NCI-H748 treated with DMSO at 0.1 percent for 48 hours (cell line): Measurements from ENCODE around the gene PDCL2.
A peak's percentile ranks its signal among the peaks of the same experiment; 100 is the strongest.
"Not testable (repeated sequence)": the region's sequence is repeated elsewhere in the genome, so short reads cannot be mapped to it uniquely, and the experiment has no call there.

Source experiments
- DNase-seq: peaks from one replicate; lab custom pipeline; 2025; lab: John Stamatoyannopoulos, UW

PDCL2 gene

DNA sequence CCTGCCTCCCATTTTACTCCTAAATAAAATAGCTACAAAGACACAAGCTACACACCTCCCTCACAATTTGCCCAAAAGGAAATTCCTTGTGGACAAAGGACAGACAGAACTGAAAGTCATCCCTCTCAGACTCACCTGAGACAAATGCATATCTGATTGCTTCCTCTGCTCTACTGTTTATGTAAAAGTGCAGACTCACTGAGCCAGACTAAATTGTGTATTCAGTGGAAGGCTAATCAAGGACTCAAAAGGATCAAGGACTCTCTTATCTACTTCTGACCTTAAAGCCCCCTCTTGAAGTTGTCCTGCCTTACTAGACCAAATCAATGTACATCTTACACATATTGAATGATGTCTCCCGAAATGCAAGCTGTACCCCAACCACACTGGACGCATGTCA lies 3.9 kb downstream of the PDCL2 start:
- no peak for DNase-seq

DNA sequence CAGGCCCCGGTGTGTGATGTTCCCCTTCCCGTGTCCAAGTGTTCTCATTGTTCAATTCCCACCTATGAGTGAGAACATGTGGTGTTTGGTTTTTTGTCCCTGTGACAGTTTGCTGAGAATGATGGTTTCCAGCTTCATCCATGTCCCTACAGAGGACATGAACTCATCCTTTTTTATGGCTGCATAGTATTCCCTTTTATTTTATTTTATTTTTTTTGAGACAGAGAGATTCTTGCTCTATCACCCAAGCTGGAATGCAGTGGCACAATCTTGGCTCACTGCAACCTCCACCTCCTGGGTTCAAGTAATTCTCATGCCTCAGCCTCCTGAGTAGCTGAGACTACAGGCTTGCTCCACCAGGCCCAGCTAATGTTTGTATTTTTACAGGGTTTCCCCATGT lies 9.3 kb downstream of the PDCL2 start:
- not testable (repeated sequence) for DNase-seq

DNA sequence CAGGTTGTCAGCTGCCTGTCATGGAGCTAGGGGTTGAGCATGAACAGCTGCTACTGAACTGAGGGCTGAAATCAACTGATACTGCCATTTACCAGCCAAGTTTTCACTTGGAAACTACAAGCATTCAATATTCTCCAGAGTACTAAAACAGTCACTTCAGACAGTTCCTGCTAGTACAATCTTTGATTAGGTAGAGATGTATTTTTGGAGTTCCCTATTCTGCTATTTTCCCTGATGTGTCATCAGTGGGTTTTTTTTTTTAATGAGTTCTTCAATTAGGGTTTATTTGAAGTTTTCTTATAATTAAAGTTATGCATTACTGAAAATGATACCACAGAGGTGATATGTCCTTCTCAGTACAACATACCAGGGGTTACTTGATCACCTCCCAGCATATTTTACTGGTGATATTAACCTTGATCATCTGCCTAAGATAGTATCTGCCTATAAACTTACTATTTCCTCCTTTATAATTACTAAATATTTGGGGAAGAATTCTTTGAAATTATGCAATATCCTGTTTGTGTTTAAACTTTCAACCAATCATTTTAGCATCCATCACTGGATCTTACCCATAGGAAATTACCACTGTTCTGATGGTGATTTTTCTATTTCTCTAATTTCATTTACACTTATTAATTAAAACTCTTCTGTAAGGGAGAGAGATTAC lies 13.6 kb downstream of the PDCL2 start:
- DNase-seq, result no peak

DNA sequence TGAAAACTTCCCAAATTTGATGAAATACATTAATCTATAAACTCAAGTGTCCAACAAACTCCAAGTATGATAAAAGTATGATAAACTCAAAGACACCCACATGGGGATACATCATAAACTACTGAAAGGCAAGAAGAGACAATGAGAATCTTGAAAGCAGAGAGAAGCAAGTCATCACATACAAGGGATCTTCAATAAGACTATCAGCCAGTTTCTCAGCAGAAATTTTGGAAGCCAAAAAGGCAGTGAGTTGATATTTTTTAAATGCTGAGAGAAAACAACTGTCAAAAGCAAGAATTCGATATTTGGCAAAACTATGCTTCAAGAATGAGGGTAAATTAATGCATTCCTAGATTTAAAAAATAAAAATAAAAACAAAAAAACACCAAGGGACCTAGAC lies 16.5 kb downstream of the PDCL2 start:
- no peak for DNase-seq

DNA sequence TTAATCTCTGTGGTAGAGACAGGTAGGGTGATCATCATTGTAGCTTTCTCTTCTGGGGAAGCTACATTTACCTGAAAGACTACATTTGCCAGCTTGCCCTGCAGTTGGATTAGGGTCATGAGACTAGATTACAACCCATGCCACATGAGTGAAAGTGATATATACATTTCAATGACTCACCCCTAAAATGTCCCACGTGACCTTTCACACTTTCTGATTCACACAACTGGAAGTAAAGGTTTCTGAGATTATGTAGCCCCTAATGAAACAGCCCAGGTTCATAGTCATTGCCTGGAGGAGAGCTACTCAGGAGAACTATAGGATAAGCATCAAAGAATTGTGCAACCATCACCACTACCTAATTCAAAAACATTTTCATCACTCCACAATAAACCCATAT lies 17.8 kb downstream of the PDCL2 start:
- DNase-seq, result no peak

DNA sequence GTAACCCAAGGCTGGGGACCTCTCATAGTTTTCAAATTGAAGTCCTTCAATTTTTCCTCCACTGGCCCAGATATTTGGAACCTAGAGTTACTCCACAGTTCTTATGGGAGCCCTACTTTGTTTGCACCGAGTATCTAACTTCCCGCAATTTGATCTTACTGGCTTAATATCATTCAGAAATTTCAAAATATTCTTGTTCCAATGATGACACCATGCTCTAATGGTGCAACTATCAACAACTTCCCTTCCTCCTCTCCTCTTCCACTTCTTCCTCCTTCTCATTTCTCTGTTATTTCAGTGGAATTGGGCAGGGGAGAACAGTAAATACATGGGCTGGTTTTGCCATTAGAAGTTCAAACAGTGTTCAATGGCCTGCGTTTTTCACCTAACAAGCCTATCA lies 20.2 kb downstream of the PDCL2 start:
- DNase-seq, result no peak

DNA sequence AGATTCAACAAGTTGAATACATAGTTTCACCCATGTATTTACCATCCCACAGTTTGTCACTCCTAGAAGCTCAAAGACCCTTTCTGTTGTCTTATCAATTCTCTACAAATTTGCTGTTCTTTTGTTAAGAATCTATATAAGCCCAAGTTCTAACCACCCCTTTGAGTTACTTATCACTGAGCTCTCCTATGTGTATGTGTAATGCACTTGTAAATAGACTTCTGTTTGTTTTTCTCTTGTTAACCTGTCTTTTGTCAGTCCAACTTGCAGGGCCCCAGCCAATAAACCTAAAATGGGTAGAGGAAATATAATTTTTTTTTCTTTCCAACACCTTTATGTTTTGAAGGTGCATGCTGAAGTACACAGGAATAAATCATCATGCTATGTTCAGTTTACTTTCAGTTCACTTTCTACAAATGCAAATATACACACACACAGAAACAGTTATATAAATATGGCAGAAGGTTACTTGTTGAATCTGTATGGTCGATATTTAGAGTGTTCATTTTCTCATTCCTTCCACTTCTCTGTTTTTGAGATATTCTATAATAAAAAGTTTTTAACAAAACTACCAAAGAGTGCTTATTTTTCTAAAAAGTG lies 23.0 kb downstream of the PDCL2 start:
- no peak for DNase-seq

DNA sequence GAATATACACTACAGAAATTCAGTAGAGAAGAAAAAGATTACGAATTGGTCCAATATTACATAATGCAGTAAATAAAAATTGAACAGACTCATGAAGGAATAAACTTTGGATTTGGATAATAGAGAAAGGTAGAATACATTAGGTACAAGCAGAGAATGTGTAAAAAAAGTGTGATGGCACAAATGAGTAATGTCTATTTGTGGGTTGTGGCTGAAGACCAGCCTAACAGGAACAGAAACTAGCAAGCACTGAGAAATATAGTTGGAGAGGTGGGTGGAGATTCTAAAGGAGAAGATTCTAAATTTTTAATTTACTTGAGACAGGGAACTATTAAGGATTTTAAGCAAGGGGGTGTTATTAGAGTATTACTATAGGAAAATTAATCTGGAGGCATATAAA lies 30.2 kb downstream of the PDCL2 start:
- DNase-seq, result no peak

DNA sequence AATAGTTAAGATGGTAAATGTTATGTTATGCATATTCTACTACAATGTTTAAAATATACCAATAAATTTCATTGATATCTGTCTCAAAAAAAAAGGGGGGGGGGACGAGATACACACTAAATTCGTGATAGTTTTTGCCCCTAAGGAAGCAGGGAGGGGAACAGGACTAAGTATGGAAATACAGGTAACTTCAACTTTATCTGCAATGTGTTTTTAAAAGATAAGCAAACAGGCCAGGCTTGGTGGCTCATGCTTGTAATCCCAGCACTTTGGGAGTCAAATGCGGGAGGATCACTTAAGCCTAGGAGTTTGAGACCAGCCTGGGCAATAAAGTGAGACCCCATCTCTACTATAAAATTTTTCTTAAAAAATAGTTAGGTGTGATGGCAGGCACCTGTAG lies 31.9 kb downstream of the PDCL2 start:
- no peak for DNase-seq

DNA sequence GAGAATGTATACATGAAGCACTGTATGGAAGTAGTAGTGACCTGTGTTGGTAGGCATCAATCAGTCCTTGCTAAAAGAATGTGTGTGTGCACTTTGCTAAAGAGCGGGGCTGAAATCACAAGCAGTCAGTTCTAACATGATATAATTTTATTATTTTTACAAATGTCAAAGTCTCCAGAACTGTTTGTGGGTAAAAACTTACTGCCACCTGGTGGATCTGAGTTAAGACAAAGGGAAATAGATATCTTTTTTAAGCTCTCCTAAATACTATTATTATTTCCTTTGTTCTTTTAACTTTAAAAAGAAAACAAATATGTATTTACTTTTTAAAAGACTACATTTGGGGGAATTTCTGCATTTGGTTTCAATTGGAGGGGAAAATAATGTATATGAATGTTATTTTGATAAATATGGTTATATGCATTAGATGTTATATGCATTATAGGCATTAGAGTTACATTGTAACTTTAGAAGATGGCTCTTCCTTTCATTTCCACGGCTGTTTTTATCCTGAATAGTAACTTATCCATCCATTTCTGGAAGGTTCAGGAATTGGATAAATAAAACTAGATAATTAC lies 37.5 kb downstream of the PDCL2 start:
- no peak for DNase-seq

DNA sequence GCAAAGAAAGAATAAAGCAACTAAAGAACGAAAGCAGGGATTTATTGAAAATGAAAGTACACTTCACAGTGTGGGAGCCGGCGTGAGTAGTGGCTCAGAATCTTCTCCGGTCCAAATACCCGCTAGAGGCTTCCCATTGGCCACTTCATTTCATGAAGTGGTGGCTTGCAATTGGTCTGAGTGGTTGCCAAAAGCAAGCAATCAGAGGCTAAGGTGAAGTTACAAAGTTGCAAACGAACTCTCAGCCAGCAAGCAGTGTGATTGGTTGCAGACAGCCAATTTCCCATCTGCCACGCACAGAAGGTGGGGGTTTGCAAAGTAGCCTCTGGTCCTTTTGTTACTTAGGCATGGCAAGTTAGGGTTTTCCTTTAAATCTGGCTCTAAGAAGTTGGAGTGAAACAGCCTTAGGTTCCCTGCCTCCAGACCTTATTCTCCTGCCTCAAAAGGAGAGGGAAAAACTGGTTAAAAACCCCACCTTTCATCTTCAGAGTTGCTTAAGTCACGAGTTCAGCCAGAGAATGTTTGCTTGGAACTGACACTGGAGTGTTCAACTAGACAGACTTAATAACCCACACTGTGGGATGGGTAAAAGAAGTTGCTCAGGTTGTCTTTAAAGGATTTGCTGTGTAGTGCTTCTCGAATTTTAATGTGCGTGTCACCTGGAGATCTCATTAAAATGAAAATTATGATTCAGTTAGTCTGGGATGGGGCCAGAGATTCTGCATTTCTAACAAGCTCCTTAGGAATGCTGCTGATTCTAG lies 38.4 kb downstream of the PDCL2 start:
- DNase-seq, result no peak

DNA sequence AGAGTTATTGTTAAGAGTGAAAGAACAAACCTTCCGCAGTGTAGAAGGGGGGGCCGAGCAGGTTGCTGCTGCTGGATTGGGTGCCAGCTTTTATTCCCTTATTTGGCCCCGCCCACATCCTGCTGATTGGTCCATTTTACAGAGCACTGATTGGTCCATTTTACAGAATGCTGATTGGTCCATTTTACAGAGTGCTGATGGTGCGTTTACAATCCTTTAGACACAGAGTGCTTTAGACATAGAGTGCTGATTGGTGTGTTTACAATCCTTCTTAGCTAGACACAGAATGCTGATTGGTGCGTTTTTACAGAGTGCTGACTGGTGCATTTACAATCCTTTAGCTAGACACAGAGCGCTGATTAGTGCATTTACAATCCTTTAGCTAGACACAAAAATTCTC lies 40.1 kb downstream of the PDCL2 start:
- not testable (repeated sequence) for DNase-seq

DNA sequence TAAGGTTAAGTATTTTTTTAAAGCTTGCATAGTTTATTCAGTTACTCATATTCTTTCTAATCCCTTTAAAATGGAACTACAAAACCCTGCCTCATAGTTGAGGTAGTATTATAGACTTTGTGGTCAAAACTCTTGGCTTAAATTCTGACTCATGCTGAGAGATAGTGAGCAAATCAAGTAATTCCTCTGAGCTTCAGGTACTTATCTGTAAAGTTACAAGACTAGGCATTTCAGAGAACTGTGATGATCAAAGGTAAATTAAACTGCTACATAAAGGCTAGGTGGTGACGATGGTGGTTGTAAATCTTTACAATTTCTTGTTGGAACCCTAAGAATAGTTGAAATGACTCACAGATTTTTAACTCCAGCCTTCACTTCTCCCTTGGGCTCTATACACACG lies 42.2 kb downstream of the PDCL2 start:
- no peak for DNase-seq

DNA sequence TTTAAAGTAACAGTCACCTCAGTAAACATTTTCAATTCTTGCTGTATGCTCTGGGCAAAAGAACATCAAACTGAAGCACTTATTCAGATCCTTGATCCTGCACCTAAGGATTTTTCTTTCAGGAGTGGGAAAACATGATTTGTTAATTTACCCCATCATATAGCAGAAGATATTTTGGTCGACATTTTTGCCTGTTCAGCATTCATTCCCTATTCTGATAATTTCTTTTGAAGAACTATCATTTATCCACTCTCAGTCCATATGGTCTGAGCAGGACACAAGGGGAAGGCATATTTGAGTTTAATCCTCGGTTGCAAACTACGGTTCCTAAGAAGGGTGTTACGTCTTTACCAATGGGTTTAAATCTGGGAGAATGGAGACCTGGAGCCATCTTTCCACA lies 44.1 kb downstream of the PDCL2 start:
- no peak for DNase-seq

DNA sequence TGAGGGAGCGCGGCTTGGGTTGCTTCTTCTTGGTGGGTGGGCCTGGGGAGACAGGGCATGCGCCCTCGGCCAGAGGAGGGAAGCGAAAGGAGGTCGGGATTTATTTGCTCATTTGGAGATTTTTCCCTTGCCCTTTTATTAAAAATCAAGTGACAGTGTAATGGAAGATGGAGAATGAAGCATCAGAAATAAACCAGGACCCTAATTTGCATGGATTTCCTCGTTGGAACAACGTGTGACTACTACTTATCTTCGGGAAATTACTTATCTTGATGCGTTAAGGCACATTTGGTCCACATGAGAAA lies 44.6 kb downstream of the PDCL2 start:
- DNase-seq, result no peak

DNA sequence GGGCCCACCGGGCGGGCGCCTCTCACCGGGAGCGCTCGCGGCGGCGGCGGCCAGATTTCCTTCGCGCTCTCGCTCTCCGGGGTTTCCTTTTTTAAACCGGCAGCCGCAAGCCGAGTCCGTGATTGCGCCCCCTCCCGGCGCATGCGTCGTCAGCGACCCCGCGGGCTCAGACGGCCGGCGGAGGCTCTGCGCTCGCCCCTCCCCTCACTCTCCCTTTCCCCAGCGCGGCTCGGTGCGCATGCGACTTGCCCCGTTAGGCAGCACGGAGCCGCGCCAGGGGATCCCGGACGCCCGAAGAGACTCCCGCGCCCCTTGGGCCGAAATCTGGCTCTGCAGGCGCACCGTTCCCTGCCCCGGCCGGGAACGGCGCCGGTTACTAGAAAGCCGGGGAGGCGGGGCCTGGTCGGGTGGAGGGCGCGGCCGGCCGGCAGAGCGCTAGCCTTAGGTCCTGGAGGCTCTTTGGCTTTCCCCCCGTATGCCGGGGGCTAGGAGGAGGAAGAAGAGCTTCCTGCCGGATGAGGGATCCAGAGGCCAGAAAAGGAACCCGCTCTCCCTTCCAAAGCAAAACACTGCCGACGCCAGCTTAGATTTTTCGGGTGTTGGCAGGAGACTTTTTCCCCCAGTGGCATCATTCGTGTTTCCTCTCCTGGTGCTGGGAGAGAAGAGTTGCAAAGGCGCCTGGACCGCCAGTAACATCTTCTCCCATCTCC lies 45.1 kb downstream of the PDCL2 start, which contains the start of gene CLOCK:
Gene CLOCK, minus strand, starts transcription at position 154 of the 710 bp plus-strand sequence. CDS start 64,124 bp downstream, outside the sequence.
- peak; percentile 59 for DNase-seq

DNA sequence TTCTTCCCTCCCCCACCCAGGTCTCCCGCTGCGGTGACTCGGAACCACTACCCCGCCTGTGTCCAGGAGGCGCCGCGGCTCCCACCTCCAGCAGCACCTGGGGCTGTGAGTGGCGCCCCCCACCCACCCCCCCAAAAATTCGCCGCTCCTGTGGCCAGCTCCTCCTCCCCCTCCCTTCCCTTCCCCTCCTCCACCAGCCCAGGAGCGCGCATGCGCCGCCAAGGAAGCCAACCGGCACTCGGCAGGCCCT lies 45.6 kb downstream of the PDCL2 start:
- DNase-seq, result no peak

DNA sequence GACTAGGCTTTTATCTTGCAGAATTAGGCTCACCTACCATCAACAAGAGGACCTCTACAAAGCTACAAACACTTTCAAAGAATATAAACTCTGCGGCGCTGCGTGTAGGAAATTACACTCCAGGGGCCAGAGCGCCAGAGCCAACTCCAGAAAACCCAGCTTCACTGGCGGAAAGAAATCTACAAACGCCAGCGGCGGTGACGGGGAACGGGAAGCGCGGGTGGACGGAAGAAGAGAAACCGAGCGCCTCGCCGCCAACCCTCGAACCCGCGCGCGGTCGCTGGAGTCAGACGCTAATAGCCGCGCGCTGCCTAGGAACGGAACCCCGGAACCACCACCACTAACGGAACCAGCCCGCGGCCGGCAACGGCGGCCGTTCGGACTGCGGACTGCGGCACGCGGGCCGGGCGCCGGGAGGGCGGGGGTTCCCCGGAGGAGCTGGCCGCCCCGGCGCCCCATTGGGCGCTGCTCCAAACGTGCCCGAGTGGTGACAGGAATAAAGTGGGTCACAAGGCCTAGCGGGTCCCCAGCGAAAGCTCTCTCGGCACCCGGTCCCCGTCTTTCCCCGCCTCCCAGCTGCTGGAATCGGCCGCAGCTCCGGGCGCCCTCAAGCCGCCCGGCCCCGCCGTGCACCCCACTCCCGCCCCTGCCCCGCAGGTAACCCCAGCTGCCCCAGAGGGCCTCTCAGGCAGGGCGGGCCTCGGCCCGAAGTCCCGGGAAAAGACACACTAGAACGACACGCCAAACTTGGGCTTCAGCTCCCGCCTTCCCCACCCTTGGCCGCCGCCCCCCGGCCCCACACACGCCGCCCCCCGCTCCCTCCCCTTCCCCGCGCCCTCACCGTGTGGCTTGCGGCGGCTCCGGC lies 46.2 kb downstream of the PDCL2 start:
- DNase-seq, result peak; percentile 43

DNA sequence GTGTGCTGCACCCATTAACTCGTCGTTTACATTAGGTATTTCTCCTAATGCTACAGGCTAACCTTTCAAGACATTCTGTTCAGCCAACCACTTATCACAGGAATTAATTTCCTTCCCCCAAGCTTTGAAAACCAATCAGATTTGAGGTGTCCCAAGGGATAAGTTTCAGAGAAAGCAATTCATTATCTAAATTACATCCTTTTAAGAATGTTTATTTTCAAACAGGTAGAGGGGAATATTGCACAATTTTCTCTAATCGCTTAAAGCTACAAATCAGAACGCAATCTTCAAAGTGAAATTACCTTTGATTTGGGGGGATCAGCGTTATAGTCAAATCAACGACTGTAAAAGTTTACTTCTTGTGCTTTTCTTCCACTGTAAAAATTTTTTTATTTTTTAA lies 46.9 kb downstream of the PDCL2 start:
- no peak for DNase-seq

DNA sequence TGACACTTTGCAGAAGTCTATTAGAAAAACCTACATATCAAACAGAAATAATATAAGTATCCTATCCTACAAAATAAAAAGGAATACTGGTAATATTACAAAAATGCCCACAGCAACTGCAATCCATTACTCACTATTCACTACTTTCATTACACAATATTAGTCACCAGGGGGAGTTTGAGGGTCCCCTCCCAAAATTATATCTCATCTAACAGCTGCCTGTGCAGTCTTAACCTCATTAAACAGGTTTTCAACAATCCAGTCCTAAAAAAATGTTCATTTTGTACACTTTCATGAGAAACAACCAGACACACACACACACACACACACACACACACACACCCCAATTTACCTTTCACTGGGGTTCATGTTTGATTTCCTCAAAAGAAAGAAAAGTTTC lies 48.2 kb downstream of the PDCL2 start:
- DNase-seq, result no peak

DNA sequence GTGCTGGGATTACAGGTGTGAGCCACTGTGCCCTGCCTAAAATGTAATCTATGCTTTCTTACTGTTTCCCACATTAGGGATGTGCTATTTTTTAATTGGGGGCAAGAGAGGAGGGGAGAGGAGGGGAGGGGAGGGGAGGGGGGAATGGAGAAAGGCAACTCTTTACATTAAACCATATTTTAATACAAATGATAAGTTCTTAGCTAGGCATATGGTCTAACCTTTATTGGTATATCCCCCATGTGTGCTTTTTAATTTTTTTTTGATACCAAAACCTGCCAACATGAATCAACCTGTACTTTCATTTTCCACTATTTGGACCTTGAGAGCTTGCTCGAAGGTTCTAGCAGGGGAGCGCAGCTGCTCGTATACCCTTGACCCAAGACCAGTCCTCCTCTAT lies 51.8 kb downstream of the PDCL2 start:
- DNase-seq, result no peak

DNA sequence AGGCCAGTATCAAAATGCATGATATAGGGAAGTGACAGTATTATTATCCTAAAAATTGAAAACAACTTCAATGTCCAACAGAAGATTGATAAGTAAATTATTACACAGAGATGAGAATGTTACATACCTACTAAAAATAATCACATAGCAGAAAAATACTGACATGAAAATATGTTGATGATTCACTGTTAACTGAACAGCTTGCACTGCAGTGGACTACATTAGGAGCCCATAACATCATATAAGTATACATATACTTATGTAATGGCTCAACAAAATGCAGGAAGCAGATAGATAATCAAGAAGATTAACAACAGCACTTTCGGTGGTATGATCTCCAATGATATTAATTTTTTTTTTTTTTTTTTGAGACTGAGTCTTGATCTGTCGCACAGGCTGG lies 52.4 kb downstream of the PDCL2 start:
- no peak for DNase-seq
